HPDE6-E6E7 (cell line): ENCODE data around the gene ZNF574.

Experiments used
- DNase-seq: peaks from one replicate; pipeline ENCODE4 v3.0.0; 2011; ENCODE audit warnings: missing footprints; ENCODE audit errors: extremely low spot score

ZNF574 gene

DNA sequence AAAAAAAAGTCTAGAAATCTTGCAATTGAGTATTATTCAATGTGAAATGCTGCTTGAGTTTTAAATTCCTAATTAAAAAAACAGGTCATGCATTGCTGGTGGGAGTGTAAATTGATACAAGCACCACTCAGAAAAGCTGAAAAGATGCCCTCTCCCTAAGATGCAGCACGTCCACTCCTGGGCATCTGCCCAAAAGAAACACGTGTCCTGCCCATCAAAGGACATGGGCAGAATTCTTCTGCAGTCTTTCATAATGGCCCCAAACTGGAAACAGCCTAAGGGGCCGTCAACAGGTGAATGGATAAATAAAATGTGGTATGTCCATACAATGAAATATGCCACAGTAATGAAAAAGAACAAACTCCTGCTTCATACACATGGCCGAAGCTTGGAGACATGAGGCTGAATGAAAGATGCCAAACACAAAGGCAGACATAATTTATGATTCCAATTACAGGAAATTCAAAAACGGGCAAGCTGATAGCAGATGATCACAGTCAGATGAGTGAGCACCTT lies 48.5 kb downstream of the ZNF574 start:
- no peak for DNase-seq

DNA sequence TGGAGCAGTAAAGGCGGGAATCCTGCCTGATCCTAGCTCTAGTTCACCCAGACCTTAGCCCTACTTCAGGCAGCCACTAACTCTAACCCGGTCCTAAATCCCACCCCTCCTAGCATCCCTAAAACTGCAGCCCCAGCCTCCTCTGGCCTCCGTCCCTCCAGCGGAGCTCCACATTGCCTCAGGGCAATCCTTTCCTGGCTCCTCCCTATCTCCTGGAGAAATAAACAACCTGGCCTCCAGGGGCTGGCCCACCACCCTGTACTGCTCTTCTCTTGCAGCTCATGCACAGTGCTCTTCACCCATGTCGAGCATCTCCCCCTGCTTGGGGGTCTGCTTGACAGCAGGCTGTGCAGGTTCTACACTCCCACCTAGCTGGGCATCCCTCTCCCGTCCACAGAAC lies 49.6 kb downstream of the ZNF574 start:
- no peak for DNase-seq

DNA sequence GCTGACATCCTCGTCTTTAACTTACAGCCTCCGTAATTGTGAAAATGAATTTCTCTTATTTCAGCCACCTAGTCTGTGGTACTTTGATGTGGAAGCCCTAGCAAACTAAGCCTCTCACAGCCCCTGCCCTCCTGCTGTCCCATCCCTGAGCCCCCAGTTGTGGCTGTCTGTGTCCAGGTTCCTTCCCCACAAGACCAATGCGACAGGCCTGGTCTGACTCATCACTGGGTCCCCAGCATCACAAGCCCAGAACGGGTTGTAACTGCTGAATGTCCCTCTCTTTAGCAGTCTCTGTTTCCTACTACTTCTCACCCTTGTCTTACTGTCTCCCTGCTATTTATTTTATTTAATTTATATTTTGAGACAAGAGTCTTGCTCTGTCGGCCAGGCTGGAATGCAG lies 50.6 kb downstream of the ZNF574 start:
- DNase-seq = no peak

DNA sequence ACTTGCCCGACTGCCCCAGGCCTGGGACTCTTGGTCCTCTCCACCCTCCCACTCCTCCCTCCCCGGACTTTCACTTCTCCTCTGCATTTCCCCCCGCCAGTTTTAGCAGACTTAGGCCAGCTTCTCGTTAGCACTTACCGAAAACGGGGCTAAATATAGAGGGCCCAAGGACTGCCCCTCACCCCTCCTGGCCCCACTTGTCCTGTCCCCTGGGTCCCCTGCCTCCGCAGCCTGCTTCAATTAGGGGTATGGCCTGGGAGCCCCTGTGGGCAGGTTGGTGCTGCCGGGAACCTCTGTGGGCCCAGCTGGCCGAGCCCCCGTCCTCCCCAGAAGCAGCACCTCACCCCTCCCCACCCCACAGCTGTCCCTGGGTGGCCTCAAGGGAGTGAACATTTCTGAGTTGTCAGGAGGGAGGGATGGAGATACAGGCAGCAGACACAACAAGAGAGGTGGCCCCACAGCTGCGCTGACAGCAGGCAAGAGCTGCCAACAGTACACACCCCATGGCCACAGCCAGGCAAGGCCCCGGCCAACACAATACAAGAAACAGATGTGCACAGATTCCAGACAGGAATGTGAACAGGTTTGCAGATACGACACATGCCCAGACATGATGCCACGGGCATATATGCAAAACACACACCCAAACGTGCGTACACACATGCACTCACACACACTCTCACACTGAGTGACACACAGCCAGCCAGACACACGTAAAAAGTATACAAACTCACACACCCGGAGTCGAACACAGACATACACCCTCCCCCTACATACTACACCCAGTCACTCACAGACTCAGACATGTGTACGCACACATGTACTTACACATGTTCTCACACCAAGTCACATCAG lies 53.7 kb downstream of the ZNF574 start:
- peak; percentile 62 for DNase-seq

DNA sequence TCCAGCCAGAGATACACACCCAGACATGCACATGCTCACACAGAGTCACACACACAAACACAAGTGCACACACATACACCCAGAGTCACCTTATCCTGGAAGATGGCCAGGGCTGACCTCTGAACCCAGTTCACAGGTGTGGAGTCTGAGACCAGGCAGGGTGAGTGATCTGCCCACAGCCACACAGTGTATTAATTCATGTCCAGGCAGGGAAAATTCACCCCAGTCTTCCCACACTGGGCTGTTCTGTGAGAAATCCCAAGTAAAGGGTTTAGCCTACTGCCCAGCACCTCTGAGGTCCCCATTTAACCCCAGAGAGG lies 54.2 kb downstream of the ZNF574 start:
- DNase-seq = no peak
